SK-N-SH treated with all-trans-retinoic acid at 6 μM for 48 hours (cell line): ENCODE measurements around the gene NFIA.

Experiments
- ARNTL ChIP-seq: fragments of 450-650 bp; formaldehyde crosslinking; IDR thresholded peaks from 2 replicates; pipeline ENCODE4 v1.5.0; 2020; ENCODE audit warnings: low read depth, mild to moderate bottlenecking, moderate library complexity, borderline replicate concordance
- RARB ChIP-seq: fragments of 250-450 bp; sonication (Bioruptor Pico); IDR thresholded peaks from 2 replicates; pipeline ENCODE4 v1.8.0; 2021; ENCODE audit warnings: mild to moderate bottlenecking, moderate library complexity
- SNAI2 ChIP-seq: fragments of 250-450 bp; sonication (Bioruptor Pico); IDR thresholded peaks from 2 replicates; pipeline ENCODE4 v1.5.0; 2020; ENCODE audit warnings: mild to moderate bottlenecking, moderate library complexity
- TCF4 ChIP-seq: fragments of 250-450 bp; sonication (Bioruptor Pico); IDR thresholded peaks from 2 replicates; pipeline ENCODE4 v1.8.0; 2021; ENCODE audit warnings: mild to moderate bottlenecking, moderate library complexity, borderline replicate concordance
- ZFP3 ChIP-seq: fragments of 250-450 bp; sonication (Bioruptor Pico); IDR thresholded peaks from 2 replicates; pipeline ENCODE4 v1.5.0; 2020; ENCODE audit warnings: mild to moderate bottlenecking, moderate library complexity
- TF ChIP-seq, protein P1 (sequence below): fragments of 250-450 bp; sonication (Bioruptor Pico); IDR thresholded peaks from 2 replicates; pipeline ENCODE4 v1.5.1; 2020; ENCODE audit warnings: low read depth, mild to moderate bottlenecking, moderate library complexity
- TF ChIP-seq, protein P2 (sequence below): fragments of 250-450 bp; sonication (Bioruptor Pico); IDR thresholded peaks from 2 replicates; pipeline ENCODE4 v1.5.0; 2020; ENCODE audit warnings: mild to moderate bottlenecking, moderate library complexity

- TF ChIP-seq, protein P1, sequence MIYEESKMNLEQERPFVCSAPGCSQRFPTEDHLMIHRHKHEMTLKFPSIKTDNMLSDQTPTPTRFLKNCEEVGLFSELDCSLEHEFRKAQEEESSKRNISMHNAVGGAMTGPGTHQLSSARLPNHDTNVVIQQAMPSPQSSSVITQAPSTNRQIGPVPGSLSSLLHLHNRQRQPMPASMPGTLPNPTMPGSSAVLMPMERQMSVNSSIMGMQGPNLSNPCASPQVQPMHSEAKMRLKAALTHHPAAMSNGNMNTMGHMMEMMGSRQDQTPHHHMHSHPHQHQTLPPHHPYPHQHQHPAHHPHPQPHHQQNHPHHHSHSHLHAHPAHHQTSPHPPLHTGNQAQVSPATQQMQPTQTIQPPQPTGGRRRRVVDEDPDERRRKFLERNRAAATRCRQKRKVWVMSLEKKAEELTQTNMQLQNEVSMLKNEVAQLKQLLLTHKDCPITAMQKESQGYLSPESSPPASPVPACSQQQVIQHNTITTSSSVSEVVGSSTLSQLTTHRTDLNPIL: no peak
- no peak for TF ChIP-seq TCF4 (CRISPR knock-in tag)
- TF ChIP-seq ARNTL (CRISPR knock-in tag): no peak
- TF ChIP-seq ZFP3 (CRISPR knock-in tag): no peak
- no peak for TF ChIP-seq RARB (CRISPR knock-in tag)
- TF ChIP-seq SNAI2 (CRISPR knock-in tag): no peak
- TF ChIP-seq, protein P2, sequence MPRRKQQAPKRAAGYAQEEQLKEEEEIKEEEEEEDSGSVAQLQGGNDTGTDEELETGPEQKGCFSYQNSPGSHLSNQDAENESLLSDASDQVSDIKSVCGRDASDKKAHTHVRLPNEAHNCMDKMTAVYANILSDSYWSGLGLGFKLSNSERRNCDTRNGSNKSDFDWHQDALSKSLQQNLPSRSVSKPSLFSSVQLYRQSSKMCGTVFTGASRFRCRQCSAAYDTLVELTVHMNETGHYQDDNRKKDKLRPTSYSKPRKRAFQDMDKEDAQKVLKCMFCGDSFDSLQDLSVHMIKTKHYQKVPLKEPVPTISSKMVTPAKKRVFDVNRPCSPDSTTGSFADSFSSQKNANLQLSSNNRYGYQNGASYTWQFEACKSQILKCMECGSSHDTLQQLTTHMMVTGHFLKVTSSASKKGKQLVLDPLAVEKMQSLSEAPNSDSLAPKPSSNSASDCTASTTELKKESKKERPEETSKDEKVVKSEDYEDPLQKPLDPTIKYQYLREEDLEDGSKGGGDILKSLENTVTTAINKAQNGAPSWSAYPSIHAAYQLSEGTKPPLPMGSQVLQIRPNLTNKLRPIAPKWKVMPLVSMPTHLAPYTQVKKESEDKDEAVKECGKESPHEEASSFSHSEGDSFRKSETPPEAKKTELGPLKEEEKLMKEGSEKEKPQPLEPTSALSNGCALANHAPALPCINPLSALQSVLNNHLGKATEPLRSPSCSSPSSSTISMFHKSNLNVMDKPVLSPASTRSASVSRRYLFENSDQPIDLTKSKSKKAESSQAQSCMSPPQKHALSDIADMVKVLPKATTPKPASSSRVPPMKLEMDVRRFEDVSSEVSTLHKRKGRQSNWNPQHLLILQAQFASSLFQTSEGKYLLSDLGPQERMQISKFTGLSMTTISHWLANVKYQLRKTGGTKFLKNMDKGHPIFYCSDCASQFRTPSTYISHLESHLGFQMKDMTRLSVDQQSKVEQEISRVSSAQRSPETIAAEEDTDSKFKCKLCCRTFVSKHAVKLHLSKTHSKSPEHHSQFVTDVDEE: no peak
Observed at GRCh38 chr1:61241973-61242381, 159.6 kb downstream of the NFIA start.
